Neural progenitor cell (in vitro differentiated cells): ENCODE measurements around the gene NCR2.

Experiments used
- CTCF ChIP-seq: fragments of 200-600 bp; sonication (generic); IDR thresholded peaks from 2 replicates; pipeline ENCODE4 v1.5.1; 2017; ENCODE audit warnings: antibody characterized with exemption, mild to moderate bottlenecking
- EZH2 ChIP-seq: fragments of 200-600 bp; sonication (generic); IDR thresholded peaks from 2 replicates; pipeline ENCODE4 v1.6.1; 2017; ENCODE audit warnings: antibody characterized with exemption, mild to moderate bottlenecking, moderate library complexity
- EZH2phosphoT487 ChIP-seq: fragments of 200-600 bp; sonication (generic); IDR thresholded peaks from 2 replicates; pipeline ENCODE4 v1.6.1; 2017; ENCODE audit warnings: antibody characterized with exemption

GRCh38 chr6:41370488-41371111, 35.2 kb downstream of the NCR2 start:
- TF ChIP-seq CTCF, result no peak
- no peak for TF ChIP-seq EZH2
- TF ChIP-seq EZH2phosphoT487, result no peak
